Endothelial cell of umbilical vein (primary cell): Measurements from ENCODE around the gene ZNF74. TPM values are rescaled to one million over a fixed set of nuclear protein-coding genes. Genes with fewer than 3 reads are reported as not detected.

Source experiments
- BruUV-seq: library from RNA; stranded (reverse); fragments of 400-500 nt; replicated peaks from 2 replicates; lab custom pipeline; 2021; lab: Mats Ljungman, UMichigan
- CTCF ChIA-PET: fragments of 300-600, 350-600 bp; sonication (Branson Sonifier 250); formaldehyde crosslinking; loops from one replicate; lab custom pipeline; 2021; ENCODE audit warnings: antibody characterized with exemption, inconsistent platforms; lab: Charles Lee
- POLR2A ChIA-PET: fragments of 300-600, 350-600 bp; sonication (Branson Sonifier 250); formaldehyde crosslinking; loops from one replicate; lab custom pipeline; 2021; ENCODE audit warnings: antibody characterized with exemption, inconsistent platforms; lab: Charles Lee
- DNase-seq: peaks from one replicate; pipeline ENCODE4 v3.0.0-alpha.2; 2011; ENCODE audit warnings: low read depth, low spot score
- FAIRE-seq: peaks from 2 replicates; lab custom pipeline; 2011; peaks lifted over from hg19 to GRCh38; lab: Jason Lieb, UNC
- H2AFZ ChIP-seq: 2 replicates; pipeline ENCODE4 v1.6.0; 2012; ENCODE audit warnings: low read depth, low read length, control low read depth, inconsistent platforms
- H3K27ac ChIP-seq: 2 replicates; pipeline ENCODE4 v1.5.1; 2011; ENCODE audit warnings: low read depth, mild to moderate bottlenecking, control low read depth, low read length, moderate library complexity; ENCODE audit not compliant: insufficient read depth
- H3K27me3 ChIP-seq, 2 experiments: 2 replicates each; pipeline versions ENCODE4 v1.6.0 to v1.6.1; 2011; ENCODE audit warnings: low read length in 2 of 2, mixed read lengths in 1 of 2; ENCODE audit not compliant: control insufficient read depth in 2 of 2, insufficient read depth in 2 of 2
- H3K36me3 ChIP-seq, 2 experiments: 2 replicates in 1 of 2; 3 replicates in 1 of 2; pipeline ENCODE4 v1.5.1; 2011; ENCODE audit warnings: low read length in 2 of 2, mild to moderate bottlenecking in 1 of 2, moderate library complexity in 1 of 2; ENCODE audit not compliant: control insufficient read depth in 2 of 2, insufficient read depth in 2 of 2; ENCODE audit errors: extremely low read depth in 1 of 2
- H3K4me1 ChIP-seq: 3 replicates; pipeline ENCODE4 v1.5.1; 2011; ENCODE audit warnings: mild to moderate bottlenecking, low read length; ENCODE audit not compliant: control insufficient read depth, insufficient read depth; ENCODE audit errors: extremely low read depth
- H3K4me2 ChIP-seq: 2 replicates; pipeline ENCODE4 v1.6.1; 2011; ENCODE audit warnings: low read length, control low read depth, mixed read lengths; ENCODE audit not compliant: insufficient read depth
- H3K4me3 ChIP-seq, 3 experiments: fragments of 200-600 bp in 1 of 3; sonication (generic), shearing (Covaris generic) in 1 of 3; replicated peaks in 1 of 3; 2 replicates each; pipeline ENCODE4 v1.5.1; 2011 to 2016; ENCODE audit warnings: control low read depth in 3 of 3, low read length in 3 of 3, mild to moderate bottlenecking in 2 of 3, inconsistent platforms in 1 of 3, low read depth in 1 of 3, moderate library complexity in 1 of 3; ENCODE audit not compliant: insufficient read depth in 1 of 3
- H3K79me2 ChIP-seq: 2 replicates; pipeline ENCODE4 v1.6.0; 2012; ENCODE audit warnings: low read length, inconsistent platforms; ENCODE audit not compliant: control insufficient read depth, insufficient read depth
- H3K9ac ChIP-seq: replicated peaks from 2 replicates; pipeline ENCODE3; 2011; ENCODE audit warnings: low read length, control low read depth; ENCODE audit not compliant: insufficient read depth; ENCODE audit errors: extremely low read depth
- H3K9me1 ChIP-seq: replicated peaks from 3 replicates; pipeline ENCODE4 v1.6.0; 2011; ENCODE audit warnings: mild to moderate bottlenecking, low read length; ENCODE audit not compliant: control insufficient read depth, insufficient read depth; ENCODE audit errors: extremely low read depth
- H3K9me3 ChIP-seq: replicated peaks from 2 replicates; pipeline ENCODE4 v1.5.1; 2012; ENCODE audit warnings: low read length, inconsistent platforms; ENCODE audit not compliant: control insufficient read depth, insufficient read depth
- H4K20me1 ChIP-seq: replicated peaks from 2 replicates; pipeline ENCODE3; 2011; ENCODE audit warnings: mild to moderate bottlenecking, low read length; ENCODE audit not compliant: control insufficient read depth, insufficient read depth; ENCODE audit errors: extremely low read depth
- CTCF ChIP-seq, 2 donors: IDR thresholded peaks; 1 replicate in 1 of 2; 2 replicates in 1 of 2; pipeline ENCODE4 v1.5.1; 2011; ENCODE audit warnings: low read length in 2 of 2, mild to moderate bottlenecking in 2 of 2, moderate library complexity in 2 of 2, control low read depth in 1 of 2, inconsistent platforms in 1 of 2, low read depth in 1 of 2; ENCODE audit not compliant: insufficient read depth in 1 of 2; ENCODE audit errors: extremely low read depth in 1 of 2
- EZH2 ChIP-seq: IDR thresholded peaks from 2 replicates; pipeline ENCODE4 v1.6.1; 2012; ENCODE audit warnings: borderline replicate concordance, low read depth, mild to moderate bottlenecking, moderate library complexity, low read length, inconsistent platforms; ENCODE audit not compliant: severe bottlenecking
- FOS ChIP-seq: IDR thresholded peaks from 2 replicates; pipeline ENCODE4 v1.6.1; 2011; ENCODE audit warnings: mild to moderate bottlenecking, low read length, moderate library complexity, borderline replicate concordance; ENCODE audit not compliant: insufficient read depth
- GATA2 ChIP-seq: IDR thresholded peaks from 2 replicates; pipeline ENCODE4 v1.7.0; 2011; ENCODE audit warnings: low read depth, mild to moderate bottlenecking, moderate library complexity, mixed read lengths, low read length; ENCODE audit not compliant: insufficient read length, insufficient read depth
- JUN ChIP-seq: IDR thresholded peaks from 2 replicates; pipeline ENCODE4 v1.6.1; 2011; ENCODE audit warnings: borderline replicate concordance, low read depth; ENCODE audit not compliant: insufficient read length, insufficient read depth
- MAX ChIP-seq: IDR thresholded peaks from 2 replicates; pipeline ENCODE4 v1.6.1; 2011; ENCODE audit not compliant: insufficient read depth, insufficient read length
- MYC ChIP-seq: IDR thresholded peaks from one replicate; pipeline ENCODE4 v1.6.1; 2011; ENCODE audit warnings: mild to moderate bottlenecking, low read depth, low read length
- POLR2A ChIP-seq: IDR thresholded peaks from 2 replicates; pipeline ENCODE4 v1.6.1; 2012; ENCODE audit warnings: low read depth, mild to moderate bottlenecking, control low read depth, low read length
- POLR2AphosphoS5 ChIP-seq: IDR thresholded peaks from 2 replicates; pipeline ENCODE4 v1.6.1; 2012; ENCODE audit warnings: low read depth, mild to moderate bottlenecking, control low read depth, low read length, moderate library complexity; ENCODE audit not compliant: insufficient read depth
- dilution Hi-C: fragments of 300-500 bp; cut with MboI; formaldehyde crosslinking; loops from one replicate; pipeline ENCODE4 v1.15.0; 2019; ENCODE audit warnings: low sequenced_read_pairs; ENCODE audit not compliant: extremely low pct_ligation_motif_present
- intact Hi-C: fragments of 100-400 bp; cut with micrococcal nuclease; formaldehyde crosslinking; loops from one replicate; pipeline ENCODE4 v1.10.0; 2022
- polyA plus RNA-seq, 4 experiments: library from polyadenylated mRNA; depleted of rRNA in 3 of 4; stranded (reverse) in 3 of 4; unstranded in 1 of 4; fragments of >200 nt; gene quantifications; 2 replicates each; pipeline versions ENCODE4 v1.2.1 to v1.2.3, GENCODE V29; 2011 to 2012; ENCODE audit warnings: missing spikeins in 1 of 4
- total RNA-seq: library from RNA; stranded (reverse); gene quantifications from 2 replicates; pipeline ENCODE4 v1.2.3, GENCODE V29; 2021

Gene ZNF74
- total and polyA plus RNA-seq, 2 donors (not counting 3 experiments of a cell fraction or from before 2014, with no cell fraction given), result 8.6 to 13.4 TPM

- H3K9me3 ChIP-seq, result no peaks in the 10 kb centered on the region
- no peak overlapping the region for H3K4me3 ChIP-seq
- H3K9ac ChIP-seq, result no peak overlapping the region
- POLR2A ChIA-PET, result interaction anchor here (1.3 kb wide), 1 partner anchor 39 kb away, joined by 13 read pairs; no protein-coding TSS in a partner anchor
- peak overlapping the region; percentile 13 for H2AFZ ChIP-seq
- dilution Hi-C loops, result no loop called here
- no peaks in the 10 kb centered on the region for H4K20me1 ChIP-seq
- H3K27ac ChIP-seq, result no peak overlapping the region
- no peak overlapping the region for H3K4me2 ChIP-seq
- DNase-seq (no peak), FAIRE-seq (no peak)
- no peaks in the 10 kb centered on the region for H3K4me1 ChIP-seq
- no peaks in the 10 kb centered on the region for H3K9me1 ChIP-seq
- CTCF ChIA-PET, result interaction anchor here (0.8 to 5.8 kb wide), 21 partner anchors 10 to 137 kb away, joined by 3 to 337 read pairs (median 4); partner anchors contain the start of genes DGCR6L and KLHL22
- no TSS peak for BruUV-seq
- peaks cover 0 to 4% of the 10 kb centered on the region in 2 experiments for H3K36me3 ChIP-seq
- intact Hi-C loops, result loop anchor here (1.0 to 5.0 kb wide), 4 partner anchors 25 to 299 kb away; no protein-coding TSS in a partner anchor
- H3K79me2 ChIP-seq, result no peaks in the 10 kb centered on the region
- TF ChIP-seq POLR2A, result no peak
- no peak for TF ChIP-seq CTCF (IDR thresholded peaks at IDR 0.05; ENCODE audit: extremely low read depth in 1 of 2, insufficient read depth in 1 of 2, low read depth in 1 of 2, low read length in 2 of 2)
- TF ChIP-seq POLR2AphosphoS5, result no peak
- TF ChIP-seq JUN, result no peak
- TF ChIP-seq GATA2, result no peak
- no peak for TF ChIP-seq MAX
- no peak for TF ChIP-seq MYC
- no peak for TF ChIP-seq FOS
- TF ChIP-seq EZH2, result no peak
- no peaks in the 10 kb centered on the region for H3K27me3 ChIP-seq
Measured at GRCh38 chr22:20456722-20457076, 62.7 kb downstream of the ZNF74 start.
